Tongue (tissue), 2 donors: ENCODE data around the gene SMARCA4. TPM values are rescaled to one million over a fixed set of nuclear protein-coding genes. Genes with fewer than 3 reads are reported as not detected.
A peak's percentile ranks its signal among the peaks of the same experiment; 100 is the strongest.

Experiments used
- DNase-seq: peaks from one replicate; pipeline ENCODE4 v3.0.0-alpha.2; 2015
- total RNA-seq: library from RNA; depleted of rRNA; stranded (reverse); fragments of >200 nt; gene quantifications from one replicate; pipeline ENCODE4 v1.2.3, GENCODE V29; 2014

Gene SMARCA4
- 87.7 TPM for total RNA-seq

GRCh38 chr19:10960314-10961072 is at the start of gene SMARCA4:
Gene SMARCA4, plus strand, starts transcription at chr19:10961030. Its CDS starts 23,122 bp downstream, at chr19:10984152.
- peak; percentile 99 for DNase-seq

- no peak for DNase-seq
Measured at GRCh38 chr19:10911579-10912363, 49.1 kb upstream of the SMARCA4 start.

GRCh38 chr19:10912619-10913018 is 48.2 kb upstream of the SMARCA4 start:
- DNase-seq: no peak

- no peak for DNase-seq
Measured at GRCh38 chr19:10913716-10914340, 47.0 kb upstream of the SMARCA4 start.

- peak; percentile 89 for DNase-seq
Measured at GRCh38 chr19:10915130-10916091, 45.4 kb upstream of the SMARCA4 start.

- no peak for DNase-seq
Measured at GRCh38 chr19:10916602-10917001, 44.2 kb upstream of the SMARCA4 start.

- no peak for DNase-seq
Measured at GRCh38 chr19:10918359-10918758, 42.5 kb upstream of the SMARCA4 start.

GRCh38 chr19:10919352-10920287 is 41.2 kb upstream of the SMARCA4 start:
- DNase-seq: no peak

GRCh38 chr19:10920288-10920655 is 40.6 kb upstream of the SMARCA4 start:
- DNase-seq: no peak

GRCh38 chr19:10920781-10921180 is 40.0 kb upstream of the SMARCA4 start:
- DNase-seq: no peak

- no peak for DNase-seq
Measured at GRCh38 chr19:10921199-10921909, 39.5 kb upstream of the SMARCA4 start.

GRCh38 chr19:10921910-10922637 is 38.8 kb upstream of the SMARCA4 start:
- no peak for DNase-seq

GRCh38 chr19:10922638-10923014 is 38.2 kb upstream of the SMARCA4 start:
- no peak for DNase-seq

GRCh38 chr19:10923260-10924112 is 37.3 kb upstream of the SMARCA4 start:
- DNase-seq: no peak

GRCh38 chr19:10924597-10924996 is 36.2 kb upstream of the SMARCA4 start:
- DNase-seq: no peak

GRCh38 chr19:10927730-10928562 is 32.9 kb upstream of the SMARCA4 start:
- DNase-seq: no peak
